HL-60 (cell line): ENCODE data around the gene ENPP6.
"Not testable (repeated sequence)": the region's sequence is repeated elsewhere in the genome, so short reads cannot be mapped to it uniquely, and the experiment has no call there.

Experiments used
- DNase-seq, 2 experiments: peaks; one replicate each; pipeline ENCODE4 v3.0.0-alpha.2; 2010 to 2020; ENCODE audit warnings: low read depth in 1 of 2, low spot score in 1 of 2
- H3K27ac ChIP-seq: fragments of 250-450 bp; sonication (Bioruptor Pico); replicated peaks from 2 replicates; pipeline ENCODE4 v1.5.1; 2020; ENCODE audit warnings: mild to moderate bottlenecking, moderate library complexity
- H3K27me3 ChIP-seq: fragments of 250-450 bp; sonication (Bioruptor Pico); 2 replicates; pipeline ENCODE4 v1.5.1; 2021; ENCODE audit warnings: mild to moderate bottlenecking, moderate library complexity; ENCODE audit not compliant: insufficient read depth, poor library complexity, severe bottlenecking
- H3K4me3 ChIP-seq: replicated peaks from 2 replicates; pipeline ENCODE4 v1.5.1; 2011; ENCODE audit warnings: mild to moderate bottlenecking, control low read depth, low read length; ENCODE audit not compliant: insufficient read depth
- GABPA ChIP-seq: IDR thresholded peaks from 2 replicates; pipeline ENCODE4 v1.6.1; 2012; ENCODE audit warnings: low read depth
- POLR2AphosphoS5 ChIP-seq: IDR thresholded peaks from 2 replicates; pipeline ENCODE4 v1.6.1; 2012; ENCODE audit warnings: low read depth
- SPI1 ChIP-seq: IDR thresholded peaks from 2 replicates; pipeline ENCODE4 v1.6.1; 2012; ENCODE audit warnings: low read depth, mild to moderate bottlenecking, borderline replicate concordance
- TF ChIP-seq, protein P1 (sequence below): IDR thresholded peaks from 2 replicates; pipeline ENCODE4 v1.6.1; 2012; ENCODE audit warnings: low read depth; ENCODE audit not compliant: insufficient replicate concordance
- TF ChIP-seq, protein P2 (sequence below): IDR thresholded peaks from one replicate; pipeline ENCODE4 v1.5.1; 2011; ENCODE audit warnings: low read length, control low read depth, inconsistent platforms; ENCODE audit not compliant: insufficient read depth

ENPP6 gene

DNA sequence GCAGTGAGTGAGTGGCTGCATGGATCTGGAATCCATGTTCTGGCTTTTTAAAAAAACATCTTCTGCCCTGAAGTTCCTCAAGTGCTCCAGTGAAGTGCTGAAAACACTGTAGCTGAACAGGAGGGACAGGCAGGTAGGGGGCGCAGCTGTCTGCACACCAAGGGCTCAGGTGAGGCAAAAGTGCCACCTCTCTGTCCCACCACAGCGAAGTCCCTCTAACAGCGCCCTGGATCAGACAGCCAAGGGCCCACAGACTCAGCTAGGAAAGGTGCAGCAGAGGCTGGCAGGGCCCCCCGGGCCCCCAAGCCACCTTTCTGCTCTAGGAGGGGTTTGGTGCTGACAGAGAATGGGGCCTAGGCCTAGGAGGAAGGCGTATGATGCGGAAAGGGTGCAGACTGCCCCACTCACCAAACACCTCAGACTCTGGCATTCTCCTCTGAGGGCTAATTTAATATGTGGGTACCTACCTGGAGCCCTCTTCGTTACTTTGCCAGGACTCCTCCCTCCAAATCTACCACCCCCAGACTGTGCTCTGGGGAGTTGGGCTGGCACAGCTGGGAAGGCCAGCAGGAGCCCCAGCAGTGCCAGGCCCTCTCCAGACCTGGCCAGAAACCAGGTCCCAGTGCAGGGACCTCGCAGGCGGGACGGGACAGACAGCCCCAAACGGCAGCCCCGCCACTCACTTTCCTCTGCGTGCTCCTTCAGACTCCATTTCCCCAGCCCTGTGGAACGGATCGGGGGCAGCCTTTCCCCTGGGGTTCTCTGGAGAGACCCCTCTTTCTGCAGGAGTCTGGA lies 73.7 kb downstream of the ENPP6 start:
- DNase-seq, result no peak
- TF ChIP-seq, protein P1, sequence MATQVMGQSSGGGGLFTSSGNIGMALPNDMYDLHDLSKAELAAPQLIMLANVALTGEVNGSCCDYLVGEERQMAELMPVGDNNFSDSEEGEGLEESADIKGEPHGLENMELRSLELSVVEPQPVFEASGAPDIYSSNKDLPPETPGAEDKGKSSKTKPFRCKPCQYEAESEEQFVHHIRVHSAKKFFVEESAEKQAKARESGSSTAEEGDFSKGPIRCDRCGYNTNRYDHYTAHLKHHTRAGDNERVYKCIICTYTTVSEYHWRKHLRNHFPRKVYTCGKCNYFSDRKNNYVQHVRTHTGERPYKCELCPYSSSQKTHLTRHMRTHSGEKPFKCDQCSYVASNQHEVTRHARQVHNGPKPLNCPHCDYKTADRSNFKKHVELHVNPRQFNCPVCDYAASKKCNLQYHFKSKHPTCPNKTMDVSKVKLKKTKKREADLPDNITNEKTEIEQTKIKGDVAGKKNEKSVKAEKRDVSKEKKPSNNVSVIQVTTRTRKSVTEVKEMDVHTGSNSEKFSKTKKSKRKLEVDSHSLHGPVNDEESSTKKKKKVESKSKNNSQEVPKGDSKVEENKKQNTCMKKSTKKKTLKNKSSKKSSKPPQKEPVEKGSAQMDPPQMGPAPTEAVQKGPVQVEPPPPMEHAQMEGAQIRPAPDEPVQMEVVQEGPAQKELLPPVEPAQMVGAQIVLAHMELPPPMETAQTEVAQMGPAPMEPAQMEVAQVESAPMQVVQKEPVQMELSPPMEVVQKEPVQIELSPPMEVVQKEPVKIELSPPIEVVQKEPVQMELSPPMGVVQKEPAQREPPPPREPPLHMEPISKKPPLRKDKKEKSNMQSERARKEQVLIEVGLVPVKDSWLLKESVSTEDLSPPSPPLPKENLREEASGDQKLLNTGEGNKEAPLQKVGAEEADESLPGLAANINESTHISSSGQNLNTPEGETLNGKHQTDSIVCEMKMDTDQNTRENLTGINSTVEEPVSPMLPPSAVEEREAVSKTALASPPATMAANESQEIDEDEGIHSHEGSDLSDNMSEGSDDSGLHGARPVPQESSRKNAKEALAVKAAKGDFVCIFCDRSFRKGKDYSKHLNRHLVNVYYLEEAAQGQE, result no peak
- TF ChIP-seq SPI1, result no peak
- no peak for TF ChIP-seq POLR2AphosphoS5
- TF ChIP-seq, protein P2, sequence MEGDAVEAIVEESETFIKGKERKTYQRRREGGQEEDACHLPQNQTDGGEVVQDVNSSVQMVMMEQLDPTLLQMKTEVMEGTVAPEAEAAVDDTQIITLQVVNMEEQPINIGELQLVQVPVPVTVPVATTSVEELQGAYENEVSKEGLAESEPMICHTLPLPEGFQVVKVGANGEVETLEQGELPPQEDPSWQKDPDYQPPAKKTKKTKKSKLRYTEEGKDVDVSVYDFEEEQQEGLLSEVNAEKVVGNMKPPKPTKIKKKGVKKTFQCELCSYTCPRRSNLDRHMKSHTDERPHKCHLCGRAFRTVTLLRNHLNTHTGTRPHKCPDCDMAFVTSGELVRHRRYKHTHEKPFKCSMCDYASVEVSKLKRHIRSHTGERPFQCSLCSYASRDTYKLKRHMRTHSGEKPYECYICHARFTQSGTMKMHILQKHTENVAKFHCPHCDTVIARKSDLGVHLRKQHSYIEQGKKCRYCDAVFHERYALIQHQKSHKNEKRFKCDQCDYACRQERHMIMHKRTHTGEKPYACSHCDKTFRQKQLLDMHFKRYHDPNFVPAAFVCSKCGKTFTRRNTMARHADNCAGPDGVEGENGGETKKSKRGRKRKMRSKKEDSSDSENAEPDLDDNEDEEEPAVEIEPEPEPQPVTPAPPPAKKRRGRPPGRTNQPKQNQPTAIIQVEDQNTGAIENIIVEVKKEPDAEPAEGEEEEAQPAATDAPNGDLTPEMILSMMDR, result no peak
- no peak for TF ChIP-seq GABPA
- H3K27ac ChIP-seq, result no peak overlapping the region
- no peaks in the 10 kb centered on the region for H3K27me3 ChIP-seq
- H3K4me3 ChIP-seq, result no peak overlapping the region

DNA sequence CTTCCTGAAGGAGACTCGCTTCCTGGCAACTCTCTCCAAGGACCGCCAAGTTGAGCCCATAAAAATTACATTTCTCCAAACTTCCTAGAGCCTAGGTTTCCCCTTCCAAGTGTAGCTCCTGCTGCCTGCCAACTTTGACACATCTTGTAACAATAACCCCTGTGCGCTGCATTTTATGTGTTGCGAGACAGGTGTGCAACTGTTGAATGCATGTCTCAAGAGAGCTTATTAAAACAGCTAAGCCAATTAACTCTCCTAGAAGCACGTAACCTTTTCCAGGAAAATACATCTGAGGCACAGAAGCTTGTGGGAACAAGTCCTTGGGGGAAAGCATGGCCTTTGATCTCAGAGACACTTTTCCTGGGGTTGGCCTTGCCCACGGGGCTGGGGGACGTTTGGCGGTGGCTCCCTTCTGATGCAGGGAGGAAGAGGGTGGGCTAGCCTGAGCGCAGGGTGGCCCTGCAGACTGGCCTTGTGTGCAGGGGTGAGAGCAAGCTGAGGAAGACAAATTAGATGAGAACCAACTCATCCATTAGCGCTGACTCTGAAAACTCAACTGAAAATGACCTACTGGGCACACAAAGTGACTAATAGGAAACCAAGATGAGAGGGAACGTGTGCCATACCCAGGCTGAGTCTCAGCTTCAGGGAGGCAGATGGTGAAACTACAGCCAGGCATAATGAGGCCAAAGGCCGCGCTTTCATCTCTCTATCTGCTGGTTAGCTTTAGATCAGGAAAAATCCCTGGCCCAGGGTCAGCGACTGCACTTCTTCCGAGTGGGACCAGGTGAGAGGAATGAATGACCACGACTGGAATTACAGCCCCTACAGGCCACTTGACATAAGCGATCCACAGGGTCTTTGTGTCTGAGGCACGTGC lies 75.3 kb downstream of the ENPP6 start:
- DNase-seq, result no peak
- Histone ChIP-seq H3K27ac (no peak overlapping the region), H3K27me3 (no peaks in the 10 kb centered on the region), H3K4me3 (no peak overlapping the region)
- TF ChIP-seq, protein P1, result no peak
- TF ChIP-seq GABPA (no peak), POLR2AphosphoS5 (no peak), SPI1 (no peak)
- TF ChIP-seq, protein P2, result no peak

GRCh38 chr4:184140901-184141300 lies 76.8 kb downstream of the ENPP6 start:
- DNase-seq, H3K27ac ChIP-seq, H3K4me3 ChIP-seq, H3K27me3 ChIP-seq: not testable (repeated sequence)

DNA sequence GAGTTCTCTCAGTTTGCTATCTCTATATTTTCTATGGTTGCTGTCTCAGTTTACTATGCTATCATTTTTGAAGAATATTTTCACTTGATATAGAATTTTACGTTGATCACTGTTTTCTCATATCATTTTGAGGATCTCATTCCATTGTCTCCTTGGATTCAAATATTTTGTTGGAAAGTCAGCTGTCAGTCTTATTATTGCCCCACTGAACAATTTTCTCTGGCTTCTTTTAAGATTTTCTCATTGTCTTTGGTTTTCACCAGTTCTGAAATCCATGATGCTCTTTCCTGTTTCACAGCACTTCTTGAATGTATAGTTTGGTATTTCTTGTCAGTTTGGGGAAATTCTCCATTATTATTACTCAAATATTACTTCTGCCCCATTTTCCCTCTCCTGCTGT lies 81.1 kb downstream of the ENPP6 start:
- Histone ChIP-seq H3K27me3 (no peaks in the 10 kb centered on the region), H3K27ac (no peak overlapping the region), H3K4me3 (no peak overlapping the region)
- TF ChIP-seq, protein P2, result no peak
- TF ChIP-seq, protein P1, result no peak
- TF ChIP-seq SPI1, result no peak
- no peak for TF ChIP-seq POLR2AphosphoS5
- TF ChIP-seq GABPA, result no peak
- no peak for DNase-seq
